ENCODE results near the gene PPP3R2.

Gene PPP3R2

GRCh38 chr9:101587332-101588043 is 7.3 kb downstream of the PPP3R2 start:
- DNase-seq (ENCODE audit: low spot score), result peak; percentile 20

- peak; percentile 57 for DNase-seq (ENCODE audit: low spot score)
These were observed 8.1 kb downstream of the PPP3R2 start for GRCh38 chr9:101586651-101587050.

GRCh38 chr9:101585740-101586139 is 9.0 kb downstream of the PPP3R2 start:
- DNase-seq (ENCODE audit: low spot score), result no peak

- DNase-seq (ENCODE audit: low spot score), result peak; percentile 55
These were observed 12.2 kb downstream of the PPP3R2 start for GRCh38 chr9:101582553-101582952.

- DNase-seq (ENCODE audit: low spot score), result no peak
These were observed 14.8 kb downstream of the PPP3R2 start for GRCh38 chr9:101579711-101580545.

- peak; percentile 25 for DNase-seq (ENCODE audit: low spot score)
These were observed 16.4 kb downstream of the PPP3R2 start for GRCh38 chr9:101578378-101578777.

GRCh38 chr9:101574731-101575333 is 19.9 kb downstream of the PPP3R2 start:
- DNase-seq (ENCODE audit: low spot score), result no peak

- DNase-seq (ENCODE audit: low spot score), result no peak
These were observed 22.5 kb downstream of the PPP3R2 start for GRCh38 chr9:101572316-101572715.

- no peak for DNase-seq (ENCODE audit: low spot score)
These were observed 23.7 kb downstream of the PPP3R2 start for GRCh38 chr9:101571114-101571513.

- DNase-seq (ENCODE audit: low spot score), result no peak
These were observed 24.8 kb downstream of the PPP3R2 start for GRCh38 chr9:101569741-101570501.

- DNase-seq (ENCODE audit: low spot score), result no peak
These were observed 26.9 kb downstream of the PPP3R2 start for GRCh38 chr9:101567725-101568350.

GRCh38 chr9:101566904-101567724 is 27.7 kb downstream of the PPP3R2 start:
- peak; percentile 58 for DNase-seq (ENCODE audit: low spot score)

- DNase-seq (ENCODE audit: low spot score), result no peak
These were observed 30.5 kb downstream of the PPP3R2 start for GRCh38 chr9:101564252-101564651.

GRCh38 chr9:101562966-101563365 is 31.8 kb downstream of the PPP3R2 start:
- DNase-seq (ENCODE audit: low spot score), result no peak

GRCh38 chr9:101561740-101562139 is 33.0 kb downstream of the PPP3R2 start:
- DNase-seq (ENCODE audit: low spot score), result no peak

- peak; percentile 26 for DNase-seq (ENCODE audit: low spot score)
These were observed 45.2 kb downstream of the PPP3R2 start for GRCh38 chr9:101549472-101550098.

GRCh38 chr9:101543098-101543735 is 51.6 kb downstream of the PPP3R2 start:
- no peak for DNase-seq (ENCODE audit: low spot score)
